Suprapubic skin (tissue), 4 donors: Measurements from ENCODE around the gene NGFR. TPM values are rescaled to one million over a fixed set of nuclear protein-coding genes. Genes with fewer than 3 reads are reported as not detected.

ENCODE experiments used
- DNase-seq, 2 donors: peaks; one replicate each; pipeline ENCODE4 v3.0.0-alpha.2; 2019; ENCODE audit warnings: low spot score in 2 of 2
- H3K27ac ChIP-seq: fragments of 200-600 bp; sonication (generic); one replicate; pipeline ENCODE4 v1.5.1; 2019
- H3K27me3 ChIP-seq: fragments of 200-600 bp; sonication (generic); one replicate; pipeline ENCODE4 v1.5.1; 2019
- H3K36me3 ChIP-seq: fragments of 200-600 bp; sonication (generic); one replicate; pipeline ENCODE4 v1.5.1; 2019
- H3K4me1 ChIP-seq: fragments of 200-600 bp; sonication (generic); one replicate; pipeline ENCODE4 v1.5.1; 2019
- H3K4me3 ChIP-seq: fragments of 200-600 bp; sonication (generic); one replicate; pipeline ENCODE4 v1.5.1; 2019; ENCODE audit warnings: mild to moderate bottlenecking
- H3K9me3 ChIP-seq: fragments of 200-600 bp; sonication (generic); one replicate; pipeline ENCODE4 v1.5.1; 2019
- EP300 ChIP-seq: sonication (generic); formaldehyde crosslinking; IDR thresholded peaks from one replicate; pipeline ENCODE4 v1.6.1; 2017; ENCODE audit warnings: antibody characterized with exemption
- POLR2A ChIP-seq, 2 donors: fragments of 450-650 bp; IDR thresholded peaks; one replicate each; pipeline ENCODE4 v1.6.1; 2017; ENCODE audit warnings: antibody characterized with exemption in 2 of 2, mild to moderate bottlenecking in 2 of 2, moderate library complexity in 2 of 2
- POLR2AphosphoS5 ChIP-seq, 3 donors: sonication (generic); formaldehyde crosslinking; IDR thresholded peaks; one replicate each; pipeline ENCODE4 v1.6.1; 2017; ENCODE audit warnings: antibody characterized with exemption in 3 of 3
- WGBS: methylation state at CpG from one replicate; pipeline ENCODE4 v1.1.5; 2018; 5-methylcytosine and 5-hydroxymethylcytosine counted together
- total RNA-seq, 4 donors: library from RNA; depleted of rRNA; stranded (reverse); fragments of >200 nt; gene quantifications; one replicate each; pipeline ENCODE4 v1.1.0, GENCODE V29; 2016
- TF ChIP-seq, protein P1 (sequence below), 2 donors: fragments of 200-600 bp in 1 of 2; fragments of 450-650 bp in 1 of 2; sonication (generic) in 1 of 2; IDR thresholded peaks; one replicate each; pipeline ENCODE4 v1.5.1; 2016 to 2019; ENCODE audit warnings: antibody characterized with exemption in 2 of 2, mild to moderate bottlenecking in 1 of 2, moderate library complexity in 1 of 2

Gene NGFR
- total RNA-seq, 4 donors from 2014 or later: 18.1 to 26.8 (median 22.0) TPM

DNA sequence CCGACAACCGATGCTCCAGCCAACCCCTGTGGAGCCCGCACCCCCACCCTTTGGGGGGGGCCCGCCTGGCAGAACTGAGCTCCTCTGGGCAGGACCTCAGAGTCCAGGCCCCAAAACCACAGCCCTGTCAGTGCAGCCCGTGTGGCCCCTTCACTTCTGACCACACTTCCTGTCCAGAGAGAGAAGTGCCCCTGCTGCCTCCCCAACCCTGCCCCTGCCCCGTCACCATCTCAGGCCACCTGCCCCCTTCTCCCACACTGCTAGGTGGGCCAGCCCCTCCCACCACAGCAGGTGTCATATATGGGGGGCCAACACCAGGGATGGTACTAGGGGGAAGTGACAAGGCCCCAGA, 17.9 kb downstream of the NGFR start:
- Histone ChIP-seq H3K27ac (no peak overlapping the region), H3K9me3 (no peaks in the 10 kb centered on the region), H3K4me1 (peaks cover 41% of the 10 kb centered on the region), H3K36me3 (no peaks in the 10 kb centered on the region), H3K4me3 (no peak overlapping the region), H3K27me3 (peaks cover 5% of the 10 kb centered on the region)
- no peak for DNase-seq
- no peak for TF ChIP-seq EP300
- no peak for TF ChIP-seq POLR2A (IDR thresholded peaks at IDR 0.05)
- no peak for TF ChIP-seq POLR2AphosphoS5 (IDR thresholded peaks at IDR 0.05)
- TF ChIP-seq, protein P1, sequence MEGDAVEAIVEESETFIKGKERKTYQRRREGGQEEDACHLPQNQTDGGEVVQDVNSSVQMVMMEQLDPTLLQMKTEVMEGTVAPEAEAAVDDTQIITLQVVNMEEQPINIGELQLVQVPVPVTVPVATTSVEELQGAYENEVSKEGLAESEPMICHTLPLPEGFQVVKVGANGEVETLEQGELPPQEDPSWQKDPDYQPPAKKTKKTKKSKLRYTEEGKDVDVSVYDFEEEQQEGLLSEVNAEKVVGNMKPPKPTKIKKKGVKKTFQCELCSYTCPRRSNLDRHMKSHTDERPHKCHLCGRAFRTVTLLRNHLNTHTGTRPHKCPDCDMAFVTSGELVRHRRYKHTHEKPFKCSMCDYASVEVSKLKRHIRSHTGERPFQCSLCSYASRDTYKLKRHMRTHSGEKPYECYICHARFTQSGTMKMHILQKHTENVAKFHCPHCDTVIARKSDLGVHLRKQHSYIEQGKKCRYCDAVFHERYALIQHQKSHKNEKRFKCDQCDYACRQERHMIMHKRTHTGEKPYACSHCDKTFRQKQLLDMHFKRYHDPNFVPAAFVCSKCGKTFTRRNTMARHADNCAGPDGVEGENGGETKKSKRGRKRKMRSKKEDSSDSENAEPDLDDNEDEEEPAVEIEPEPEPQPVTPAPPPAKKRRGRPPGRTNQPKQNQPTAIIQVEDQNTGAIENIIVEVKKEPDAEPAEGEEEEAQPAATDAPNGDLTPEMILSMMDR (IDR thresholded peaks at IDR 0.05): no peak
- 57% methylated on average over 1 of the region's 6 CpGs for WGBS

DNA sequence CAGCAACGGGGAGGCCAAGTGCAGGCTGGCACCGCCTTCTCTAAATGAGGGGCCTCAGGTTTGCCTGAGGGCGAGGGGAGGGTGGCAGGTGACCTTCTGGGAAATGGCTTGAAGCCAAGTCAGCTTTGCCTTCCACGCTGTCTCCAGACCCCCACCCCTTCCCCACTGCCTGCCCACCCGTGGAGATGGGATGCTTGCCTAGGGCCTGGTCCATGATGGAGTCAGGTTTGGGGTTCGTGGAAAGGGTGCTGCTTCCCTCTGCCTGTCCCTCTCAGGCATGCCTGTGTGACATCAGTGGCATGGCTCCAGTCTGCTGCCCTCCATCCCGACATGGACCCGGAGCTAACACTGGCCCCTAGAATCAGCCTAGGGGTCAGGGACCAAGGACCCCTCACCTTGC, 18.5 kb downstream of the NGFR start:
- no peaks in the 10 kb centered on the region for H3K9me3 ChIP-seq
- H3K27ac ChIP-seq: no peak overlapping the region
- peaks cover 3% of the 10 kb centered on the region for H3K27me3 ChIP-seq
- H3K36me3 ChIP-seq: no peaks in the 10 kb centered on the region
- H3K4me1 ChIP-seq: peaks cover 35% of the 10 kb centered on the region
- no peak overlapping the region for H3K4me3 ChIP-seq
- WGBS: 78% methylated on average over 4 of the region's 8 CpGs
- TF ChIP-seq POLR2A (IDR thresholded peaks at IDR 0.05): no peak
- TF ChIP-seq POLR2AphosphoS5 (IDR thresholded peaks at IDR 0.05): no peak
- TF ChIP-seq, protein P1 (IDR thresholded peaks at IDR 0.05): no peak
- TF ChIP-seq EP300: no peak
- DNase-seq: no peak

DNA sequence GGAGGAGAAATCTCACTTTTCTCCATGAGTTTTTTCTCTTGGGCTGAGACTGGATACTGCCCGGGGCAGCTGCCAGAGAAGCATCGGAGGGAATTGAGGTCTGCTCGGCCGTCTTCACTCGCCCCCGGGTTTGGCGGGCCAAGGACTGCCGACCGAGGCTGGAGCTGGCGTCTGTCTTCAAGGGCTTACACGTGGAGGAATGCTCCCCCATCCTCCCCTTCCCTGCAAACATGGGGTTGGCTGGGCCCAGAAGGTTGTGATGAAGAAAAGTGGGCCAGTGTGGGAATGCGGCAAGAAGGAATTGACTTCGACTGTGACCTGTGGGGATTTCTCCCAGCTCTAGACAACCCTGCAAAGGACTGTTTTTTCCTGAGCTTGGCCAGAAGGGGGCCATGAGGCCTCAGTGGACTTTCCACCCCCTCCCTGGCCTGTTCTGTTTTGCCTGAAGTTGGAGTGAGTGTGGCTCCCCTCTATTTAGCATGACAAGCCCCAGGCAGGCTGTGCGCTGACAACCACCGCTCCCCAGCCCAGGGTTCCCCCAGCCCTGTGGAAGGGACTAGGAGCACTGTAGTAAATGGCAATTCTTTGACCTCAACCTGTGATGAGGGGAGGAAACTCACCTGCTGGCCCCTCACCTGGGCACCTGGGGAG, 19.1 kb downstream of the NGFR start:
- no peaks in the 10 kb centered on the region for H3K36me3 ChIP-seq
- no peak for TF ChIP-seq POLR2A (IDR thresholded peaks at IDR 0.05)
- TF ChIP-seq, protein P1 (IDR thresholded peaks at IDR 0.05): no peak
- TF ChIP-seq POLR2AphosphoS5 (IDR thresholded peaks at IDR 0.05): no peak
- TF ChIP-seq EP300: no peak
- WGBS: 48% methylated on average over 15 of the region's 15 CpGs
- H3K27ac ChIP-seq: peak overlapping the region; percentile 83
- no peaks in the 10 kb centered on the region for H3K27me3 ChIP-seq
- no peaks in the 10 kb centered on the region for H3K9me3 ChIP-seq
- H3K4me1 ChIP-seq: peaks cover 30% of the 10 kb centered on the region
- H3K4me3 ChIP-seq: no peak overlapping the region
- DNase-seq: no peak

DNA sequence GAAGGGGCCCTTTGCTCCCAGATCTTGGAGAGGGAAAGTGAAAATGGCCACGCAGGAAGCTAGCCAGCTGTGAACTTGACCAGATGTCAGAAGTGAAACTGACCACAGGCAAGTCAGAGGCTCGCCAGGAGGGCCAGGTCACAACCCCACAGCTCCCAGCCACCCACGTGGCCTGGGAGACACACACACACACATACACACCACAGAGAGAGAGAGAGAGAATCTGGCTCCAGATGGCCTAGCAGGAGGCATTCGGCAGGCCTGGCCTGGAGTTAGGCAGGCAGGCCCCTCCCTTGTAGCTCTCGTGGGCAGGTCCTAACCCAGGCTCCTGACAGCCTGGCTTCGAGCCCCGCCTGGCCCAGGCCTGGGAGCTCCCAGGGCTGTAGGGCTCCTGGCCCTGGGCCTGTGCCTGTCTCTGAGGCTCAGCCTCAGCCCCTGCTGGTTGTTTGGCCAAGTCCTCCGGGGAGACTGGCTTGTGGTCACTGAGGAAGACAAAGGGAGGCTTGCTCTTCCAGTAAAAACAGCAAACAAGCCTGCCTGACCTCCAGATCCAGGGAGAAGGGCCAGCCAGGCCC, 20.2 kb downstream of the NGFR start:
- H3K27me3 ChIP-seq: no peaks in the 10 kb centered on the region

DNA sequence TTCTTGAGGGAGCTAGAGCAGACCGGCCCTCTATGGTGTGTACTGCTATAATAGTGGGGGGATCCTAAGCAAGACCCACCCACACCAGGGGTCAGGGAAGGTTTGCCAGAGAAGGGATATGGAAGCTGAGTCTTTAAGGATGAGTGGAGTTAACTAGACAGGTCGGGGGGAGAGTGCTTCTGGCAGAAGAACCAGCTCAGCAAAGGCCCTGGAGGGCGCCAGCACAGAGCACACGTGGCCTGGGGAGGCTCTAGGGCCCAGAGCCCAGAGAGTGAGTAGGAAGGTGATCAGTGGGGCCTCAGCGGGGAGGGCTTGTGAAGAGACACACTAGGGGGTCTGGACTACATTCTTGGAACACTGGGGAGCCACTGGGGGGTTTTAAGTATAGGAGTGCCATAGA, 21.1 kb downstream of the NGFR start:
- TF ChIP-seq, protein P1 (IDR thresholded peaks at IDR 0.05): no peak
- TF ChIP-seq POLR2AphosphoS5 (IDR thresholded peaks at IDR 0.05) (no peak), POLR2A (IDR thresholded peaks at IDR 0.05) (no peak), EP300 (no peak)
- Histone ChIP-seq H3K27me3 (no peaks in the 10 kb centered on the region), H3K9me3 (no peaks in the 10 kb centered on the region), H3K36me3 (no peaks in the 10 kb centered on the region), H3K4me3 (no peak overlapping the region), H3K27ac (peak overlapping the region; percentile 83), H3K4me1 (peaks cover 30% of the 10 kb centered on the region)
- WGBS: 41% methylated on average over 5 of the region's 5 CpGs
- peak in 1 of 2 donors; percentile 69 for DNase-seq

More for the DNA sequence above, 20.2 kb downstream of the NGFR start:
- TF ChIP-seq EP300 (no peak), POLR2A (IDR thresholded peaks at IDR 0.05) (no peak), POLR2AphosphoS5 (IDR thresholded peaks at IDR 0.05) (peak in 2 of 3 donors; percentile 70 to 83)
- TF ChIP-seq, protein P1 (IDR thresholded peaks at IDR 0.05): peak in 1 of 2 donors; percentile 34
- Histone ChIP-seq H3K27ac (peak overlapping the region; percentile 83), H3K9me3 (no peaks in the 10 kb centered on the region), H3K4me3 (no peak overlapping the region), H3K4me1 (peaks cover 30% of the 10 kb centered on the region), H3K36me3 (no peaks in the 10 kb centered on the region)
- peak; percentile 86 to 88 for DNase-seq
- WGBS: 13% methylated on average over 8 of the region's 8 CpGs
